Ascending aorta (tissue), 2 donors: ENCODE measurements around the gene CHRNA1. TPM values are rescaled to one million over a fixed set of nuclear protein-coding genes. Genes with fewer than 3 reads are reported as not detected.

ENCODE experiments used
- DNase-seq, 2 donors: peaks; one replicate each; pipeline ENCODE4 v3.0.0-alpha.2; 2019; ENCODE audit warnings: low spot score in 2 of 2
- H3K27ac ChIP-seq, 2 donors: fragments of 200-600 bp; sonication (generic); one replicate each; pipeline ENCODE4 v1.5.1; 2016 to 2017; ENCODE audit warnings: mild to moderate bottlenecking in 1 of 2
- H3K27me3 ChIP-seq: fragments of 200-600 bp; sonication (generic); one replicate; pipeline ENCODE4 v1.5.1; 2017
- H3K36me3 ChIP-seq, 2 donors: fragments of 200-600 bp; sonication (generic); one replicate each; pipeline ENCODE4 v1.5.1; 2016
- H3K4me1 ChIP-seq, 2 donors: fragments of 200-600 bp; sonication (generic); one replicate each; pipeline ENCODE4 v1.5.1; 2016 to 2017; ENCODE audit warnings: mild to moderate bottlenecking in 1 of 2
- H3K4me3 ChIP-seq, 2 donors: fragments of 200-600 bp; sonication (generic); one replicate each; pipeline ENCODE4 v1.5.1; 2016 to 2017; ENCODE audit warnings: mild to moderate bottlenecking in 1 of 2
- H3K9me3 ChIP-seq, 2 donors: fragments of 200-600 bp; sonication (generic); one replicate each; pipeline ENCODE4 v1.5.1; 2016
- CTCF ChIP-seq, 3 experiments: fragments of 200-600 bp in 2 of 3; fragments of 450-650 bp in 1 of 3; sonication (generic) in 2 of 3; IDR thresholded peaks; one replicate each; pipeline ENCODE4 v1.5.1; 2016 to 2019; ENCODE audit warnings: antibody characterized with exemption in 3 of 3, mild to moderate bottlenecking in 1 of 3, moderate library complexity in 1 of 3
- intact Hi-C: fragments of 100-400 bp; cut with DNase I; formaldehyde crosslinking; loops from one replicate; pipeline ENCODE4 v1.15.1; 2023
- total RNA-seq: library from RNA; depleted of rRNA; stranded (reverse); fragments of >200 nt; gene quantifications from one replicate; pipeline ENCODE4 v1.1.0, GENCODE V29; 2016

The CHRNA1 gene
- total RNA-seq, 1 donor from 2014 or later, result not detected

GRCh38 chr2:174768557-174768956 is 4.3 kb upstream of the CHRNA1 start:
- no peak for TF ChIP-seq CTCF (IDR thresholded peaks at IDR 0.05)
- H3K27ac ChIP-seq, result no peak overlapping the region
- intact Hi-C loops, result loop anchor here (10.0 kb wide), 1 partner anchor 194 kb away; no protein-coding TSS in a partner anchor
- no peak overlapping the region for H3K4me3 ChIP-seq
- H3K27me3 ChIP-seq, result no peaks in the 10 kb centered on the region
- peaks cover 0 to 7% of the 10 kb centered on the region in 2 donors for H3K4me1 ChIP-seq
- no peaks in the 10 kb centered on the region for H3K9me3 ChIP-seq
- DNase-seq, result peak in 1 of 2 donors; percentile 37
- H3K36me3 ChIP-seq, result no peaks in the 10 kb centered on the region

GRCh38 chr2:174766271-174766670 is 2.0 kb upstream of the CHRNA1 start:
- Histone ChIP-seq H3K9me3 (no peaks in the 10 kb centered on the region), H3K36me3 (no peaks in the 10 kb centered on the region), H3K4me3 (no peak overlapping the region), H3K4me1 (no peaks in the 10 kb centered on the region), H3K27ac (no peak overlapping the region), H3K27me3 (no peaks in the 10 kb centered on the region)
- DNase-seq, result peak in 1 of 2 donors; percentile 0
- intact Hi-C loops, result loop anchor here (10.0 kb wide), 1 partner anchor 191 kb away; no protein-coding TSS in a partner anchor
- no peak for TF ChIP-seq CTCF (IDR thresholded peaks at IDR 0.05)

- H3K9me3 ChIP-seq, result no peaks in the 10 kb centered on the region
- H3K4me3 ChIP-seq, result no peak overlapping the region
- DNase-seq, result peak in 1 of 2 donors; percentile 34
- intact Hi-C loops, result loop anchor here (10.0 kb wide), 1 partner anchor 191 kb away; no protein-coding TSS in a partner anchor
- no peaks in the 10 kb centered on the region for H3K36me3 ChIP-seq
- H3K27me3 ChIP-seq, result no peaks in the 10 kb centered on the region
- no peak for TF ChIP-seq CTCF (IDR thresholded peaks at IDR 0.05)
- H3K4me1 ChIP-seq, result no peaks in the 10 kb centered on the region
- no peak overlapping the region for H3K27ac ChIP-seq
Observed at GRCh38 chr2:174765576-174765975, 1.3 kb upstream of the CHRNA1 start.

DNA sequence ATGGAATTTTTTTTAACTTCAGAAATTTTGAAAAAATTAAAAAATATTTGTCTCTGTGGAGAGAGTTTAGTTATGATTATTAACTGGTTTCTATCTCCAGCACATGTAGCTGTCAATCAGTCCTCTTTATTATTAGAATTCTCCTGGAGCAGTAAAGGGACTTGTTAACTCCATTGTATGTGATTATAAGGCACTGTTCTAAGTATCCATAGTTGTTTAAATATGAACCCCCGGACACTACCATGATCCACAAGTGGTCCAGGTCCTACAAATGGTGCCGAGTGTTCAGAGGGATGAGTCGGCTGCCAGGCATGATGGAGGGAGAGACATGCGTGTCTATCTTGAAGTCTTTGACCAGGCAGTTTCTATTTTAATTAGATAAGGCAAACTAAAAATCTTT is 492 bp downstream of the CHRNA1 start:
- no peaks in the 10 kb centered on the region for H3K4me1 ChIP-seq
- intact Hi-C loops, result loop anchor here (10.0 kb wide), 1 partner anchor 189 kb away; no protein-coding TSS in a partner anchor
- TF ChIP-seq CTCF (IDR thresholded peaks at IDR 0.05), result no peak
- H3K27ac ChIP-seq, result no peak overlapping the region
- no peak overlapping the region for H3K4me3 ChIP-seq
- H3K36me3 ChIP-seq, result no peaks in the 10 kb centered on the region
- DNase-seq, result peak in 1 of 2 donors; percentile 3
- no peaks in the 10 kb centered on the region for H3K9me3 ChIP-seq
- H3K27me3 ChIP-seq, result no peaks in the 10 kb centered on the region

DNA sequence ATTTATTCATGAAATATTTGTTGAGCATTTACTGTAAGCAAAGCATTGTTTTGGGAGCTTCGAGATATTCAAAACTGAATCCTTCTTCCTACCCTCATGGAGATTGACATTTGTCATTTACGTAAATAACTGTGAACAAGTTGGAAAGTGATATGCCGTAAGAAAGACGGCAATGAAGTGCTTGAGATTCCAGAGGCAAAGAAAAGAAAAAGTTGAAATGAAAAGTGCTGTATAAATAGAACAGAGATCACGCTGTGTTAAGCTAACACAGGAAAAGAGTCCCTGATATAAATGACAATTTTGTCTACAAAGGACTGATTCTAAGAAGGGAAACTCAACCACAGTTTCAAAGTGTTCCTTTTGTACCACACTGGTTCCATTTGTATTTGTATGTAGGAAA is 1.8 kb downstream of the CHRNA1 start:
- Histone ChIP-seq H3K9me3 (no peaks in the 10 kb centered on the region), H3K27ac (no peak overlapping the region), H3K4me3 (no peak overlapping the region), H3K4me1 (no peaks in the 10 kb centered on the region), H3K27me3 (no peaks in the 10 kb centered on the region), H3K36me3 (no peaks in the 10 kb centered on the region)
- no peak for DNase-seq
- intact Hi-C loops, result loop anchor here (10.0 kb wide), 1 partner anchor 188 kb away; no protein-coding TSS in a partner anchor
- TF ChIP-seq CTCF (IDR thresholded peaks at IDR 0.05), result no peak

- H3K4me3 ChIP-seq, result no peak overlapping the region
- no peaks in the 10 kb centered on the region for H3K9me3 ChIP-seq
- H3K36me3 ChIP-seq, result no peaks in the 10 kb centered on the region
- H3K4me1 ChIP-seq, result no peaks in the 10 kb centered on the region
- peak in 1 of 2 donors; percentile 31 for DNase-seq
- no peak overlapping the region for H3K27ac ChIP-seq
- intact Hi-C loops, result loop anchor here (10.0 kb wide), 1 partner anchor 187 kb away; no protein-coding TSS in a partner anchor
- no peaks in the 10 kb centered on the region for H3K27me3 ChIP-seq
- no peak for TF ChIP-seq CTCF (IDR thresholded peaks at IDR 0.05)
Observed at GRCh38 chr2:174761837-174762236, 2.4 kb downstream of the CHRNA1 start.
